GM23338 (cell line): ENCODE measurements around the gene KIF2A. TPM values are rescaled to one million over a fixed set of nuclear protein-coding genes. Genes with fewer than 3 reads are reported as not detected.

ENCODE experiments used
- ATAC-seq: fragments of 200-7000 bp; cut with Tn5 transposase; 3 replicates; pipeline ENCODE4 v1.9.1; 2020
- DNase-seq: peaks from one replicate; pipeline ENCODE4 v3.0.0-alpha.2; 2015; ENCODE audit warnings: low spot score
- H2AFZ ChIP-seq: fragments of 200-600 bp; sonication (generic); 2 replicates; pipeline ENCODE4 v1.8.0; 2016; ENCODE audit warnings: antibody characterized with exemption, mild to moderate bottlenecking, moderate library complexity
- H3F3A ChIP-seq: fragments of 200-600 bp; sonication (generic); replicated peaks from 2 replicates; pipeline ENCODE4 v1.8.0; 2017; ENCODE audit warnings: antibody characterized with exemption, mixed run types, low read depth
- H3K27ac ChIP-seq: fragments of 200-600 bp; sonication (generic); 2 replicates; pipeline ENCODE4 v1.6.1; 2016; ENCODE audit warnings: low read depth
- H3K27me3 ChIP-seq: fragments of 200-600 bp; sonication (generic); 2 replicates; pipeline ENCODE4 v1.8.0; 2016; ENCODE audit warnings: mild to moderate bottlenecking, mixed run types, moderate library complexity; ENCODE audit not compliant: insufficient read depth
- H3K36me3 ChIP-seq: fragments of 200-600 bp; sonication (generic); 2 replicates; pipeline ENCODE4 v1.8.0; 2016; ENCODE audit warnings: mild to moderate bottlenecking; ENCODE audit not compliant: insufficient read depth
- H3K4me1 ChIP-seq: fragments of 200-600 bp; sonication (generic); 2 replicates; pipeline ENCODE4 v1.8.0; 2016; ENCODE audit warnings: mild to moderate bottlenecking, moderate library complexity; ENCODE audit not compliant: insufficient read depth
- H3K4me2 ChIP-seq: fragments of 200-600 bp; sonication (generic); 2 replicates; pipeline ENCODE4 v1.7.1; 2017; ENCODE audit warnings: mixed run types
- H3K4me3 ChIP-seq: fragments of 200-600 bp; sonication (generic); 2 replicates; pipeline ENCODE4 v1.6.1; 2016; ENCODE audit warnings: mixed run types
- H3K79me2 ChIP-seq: fragments of 200-600 bp; sonication (generic); replicated peaks from 2 replicates; pipeline ENCODE4 v1.8.0; 2017; ENCODE audit warnings: mild to moderate bottlenecking; ENCODE audit not compliant: insufficient read depth
- H3K9me2 ChIP-seq: fragments of 200-600 bp; sonication (generic); 2 replicates; pipeline ENCODE4 v1.8.0; 2017; ENCODE audit not compliant: insufficient read depth
- H4K20me1 ChIP-seq: fragments of 200-600 bp; sonication (generic); replicated peaks from 2 replicates; pipeline ENCODE4 v1.8.0; 2017; ENCODE audit warnings: mild to moderate bottlenecking; ENCODE audit not compliant: insufficient read depth
- H3K27ac Mint-ChIP-seq: 2 replicates; pipeline ENCODE4 v1.8.0; 2020; ENCODE audit warnings: inconsistent platforms, mild to moderate bottlenecking, moderate library complexity, mixed read lengths
- H3K27me3 Mint-ChIP-seq: 3 replicates; pipeline ENCODE4 v1.8.0; 2022; ENCODE audit warnings: low read depth, mild to moderate bottlenecking, moderate library complexity, mixed read lengths, inconsistent platforms; ENCODE audit not compliant: insufficient read depth, poor library complexity
- H3K36me3 Mint-ChIP-seq: 3 replicates; pipeline ENCODE4 v1.8.0; 2021; ENCODE audit warnings: low read depth, mild to moderate bottlenecking, inconsistent platforms, moderate library complexity, mixed read lengths
- H3K4me1 Mint-ChIP-seq: 3 replicates; pipeline ENCODE4 v1.8.0; 2020; ENCODE audit warnings: mild to moderate bottlenecking, inconsistent platforms, mixed read lengths
- H3K4me3 Mint-ChIP-seq: 3 replicates; pipeline ENCODE4 v1.8.0; 2021; ENCODE audit warnings: moderate library complexity, mild to moderate bottlenecking, inconsistent platforms, mixed read lengths
- H3K9me3 Mint-ChIP-seq: 3 replicates; pipeline ENCODE4 v1.8.0; 2020; ENCODE audit warnings: moderate library complexity, mild to moderate bottlenecking, inconsistent platforms, mixed read lengths
- CREB1 ChIP-seq: fragments of 250-450 bp; sonication (Bioruptor Pico); IDR thresholded peaks from 2 replicates; pipeline ENCODE4 v1.5.0; 2020; ENCODE audit warnings: low read depth, mild to moderate bottlenecking, moderate library complexity
- EZH2 ChIP-seq: fragments of 200-600 bp; sonication (generic); IDR thresholded peaks from one replicate; pipeline ENCODE4 v1.8.0; 2017; ENCODE audit warnings: antibody characterized with exemption, mild to moderate bottlenecking, low read depth; ENCODE audit not compliant: unreplicated experiment
- EZH2phosphoT487 ChIP-seq: fragments of 200-600 bp; sonication (generic); IDR thresholded peaks from one replicate; pipeline ENCODE4 v1.8.1; 2018; ENCODE audit warnings: antibody characterized with exemption; ENCODE audit not compliant: unreplicated experiment
- JUNB ChIP-seq: IDR thresholded peaks from one replicate; pipeline ENCODE4 v1.6.1; 2016; ENCODE audit warnings: antibody characterized with exemption; ENCODE audit not compliant: unreplicated experiment
- NANOG ChIP-seq: IDR thresholded peaks from 2 replicates; pipeline ENCODE4 v1.6.1; 2016; ENCODE audit warnings: antibody characterized with exemption, borderline replicate concordance
- POLR2AphosphoS5 ChIP-seq: IDR thresholded peaks from 2 replicates; pipeline ENCODE4 v1.6.1; 2016; ENCODE audit warnings: antibody characterized with exemption, low read depth
- ZNF114 ChIP-seq: fragments of 250-450 bp; sonication (Bioruptor Pico); IDR thresholded peaks from 2 replicates; pipeline ENCODE4 v1.5.0; 2020; ENCODE audit warnings: mild to moderate bottlenecking, moderate library complexity
- ZNF331 ChIP-seq: fragments of 250-450 bp; sonication (Bioruptor Pico); IDR thresholded peaks from 2 replicates; pipeline ENCODE4 v1.5.0; 2020; ENCODE audit warnings: low read depth, mild to moderate bottlenecking, moderate library complexity
- polyA plus RNA-seq: library from polyadenylated mRNA; unstranded; fragments of >200 nt; fragmentation: Nextera tagmentation; extraction: Ambion mirVana; gene quantifications from 2 replicates; pipeline ENCODE4 v1.2.1, GENCODE V29; 2016
- total RNA-seq: library from RNA; depleted of rRNA; stranded (reverse); fragments of >200 nt; shearing (Covaris generic); gene quantifications from 2 replicates; pipeline ENCODE4 v1.2.3, GENCODE V29; 2014
- TF ChIP-seq, protein P1 (sequence below): IDR thresholded peaks from 2 replicates; pipeline ENCODE4 v1.6.1; 2016; ENCODE audit warnings: antibody characterized with exemption
- TF ChIP-seq, protein P2 (sequence below): fragments of 250-450 bp; sonication (Bioruptor Pico); IDR thresholded peaks from 2 replicates; pipeline ENCODE4 v1.5.0; 2020; ENCODE audit warnings: mild to moderate bottlenecking, moderate library complexity
- TF ChIP-seq, protein P3 (sequence below), 2 experiments: fragments of 200-600 bp in 1 of 2; sonication (generic) in 1 of 2; conservative IDR thresholded peaks; 2 replicates each; pipeline versions ENCODE4 v1.5.1 to v1.6.1; 2016 to 2017; ENCODE audit warnings: antibody characterized with exemption in 2 of 2, low read depth in 2 of 2, mild to moderate bottlenecking in 2 of 2, moderate library complexity in 1 of 2

The KIF2A gene
- total and polyA plus RNA-seq, 2 experiments from 2014 or later = 120 to 122 TPM

DNA sequence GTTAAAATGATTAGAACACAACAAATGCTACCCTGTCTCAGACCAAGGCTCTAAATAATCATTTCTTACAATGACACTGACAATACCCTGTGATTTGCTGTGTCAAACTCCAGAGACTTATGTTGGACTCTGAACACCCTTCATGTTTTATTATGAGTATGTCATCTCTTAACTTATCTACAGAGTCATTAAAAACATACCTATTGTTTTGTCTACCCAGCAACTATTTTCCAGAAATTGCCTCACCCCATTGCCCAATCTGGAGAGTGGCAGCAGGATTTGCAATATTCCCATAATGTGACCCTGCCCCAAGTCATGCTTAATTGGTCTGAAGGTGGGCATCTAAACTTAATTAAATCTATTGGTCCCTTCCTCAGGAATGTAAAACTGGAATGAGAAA, 23.0 kb upstream of the KIF2A start:
- Histone ChIP-seq H3K4me1 (no peaks in the 10 kb centered on the region), H3F3A (no peaks in the 10 kb centered on the region), H3K4me2 (no peak overlapping the region), H3K4me3 (no peak overlapping the region), H3K9me2 (peaks cover 9% of the 10 kb centered on the region; the same call in 1 of the 2 replicates), H2AFZ (no peak overlapping the region), H3K27ac (no peak overlapping the region), H3K79me2 (no peaks in the 10 kb centered on the region), H3K36me3 (no peaks in the 10 kb centered on the region), H4K20me1 (no peaks in the 10 kb centered on the region), H3K27me3 (no peaks in the 10 kb centered on the region)
- DNase-seq (no peak), ATAC-seq (no peak)
- Mint-ChIP-seq H3K27ac (no peak overlapping the region), H3K4me1 (no peaks in the 10 kb centered on the region), H3K9me3 (peaks cover 9% of the 10 kb centered on the region; the same call in 1 of the 3 replicates), H3K27me3 (no peaks in the 10 kb centered on the region), H3K36me3 (no peaks in the 10 kb centered on the region), H3K4me3 (no peak overlapping the region)
- TF ChIP-seq, protein P1, sequence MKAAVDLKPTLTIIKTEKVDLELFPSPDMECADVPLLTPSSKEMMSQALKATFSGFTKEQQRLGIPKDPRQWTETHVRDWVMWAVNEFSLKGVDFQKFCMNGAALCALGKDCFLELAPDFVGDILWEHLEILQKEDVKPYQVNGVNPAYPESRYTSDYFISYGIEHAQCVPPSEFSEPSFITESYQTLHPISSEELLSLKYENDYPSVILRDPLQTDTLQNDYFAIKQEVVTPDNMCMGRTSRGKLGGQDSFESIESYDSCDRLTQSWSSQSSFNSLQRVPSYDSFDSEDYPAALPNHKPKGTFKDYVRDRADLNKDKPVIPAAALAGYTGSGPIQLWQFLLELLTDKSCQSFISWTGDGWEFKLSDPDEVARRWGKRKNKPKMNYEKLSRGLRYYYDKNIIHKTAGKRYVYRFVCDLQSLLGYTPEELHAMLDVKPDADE = no peak
- TF ChIP-seq POLR2AphosphoS5 (no peak), EZH2 (no peak), EZH2phosphoT487 (no peak), JUNB (no peak), NANOG (no peak), ZNF114 (no peak)

DNA sequence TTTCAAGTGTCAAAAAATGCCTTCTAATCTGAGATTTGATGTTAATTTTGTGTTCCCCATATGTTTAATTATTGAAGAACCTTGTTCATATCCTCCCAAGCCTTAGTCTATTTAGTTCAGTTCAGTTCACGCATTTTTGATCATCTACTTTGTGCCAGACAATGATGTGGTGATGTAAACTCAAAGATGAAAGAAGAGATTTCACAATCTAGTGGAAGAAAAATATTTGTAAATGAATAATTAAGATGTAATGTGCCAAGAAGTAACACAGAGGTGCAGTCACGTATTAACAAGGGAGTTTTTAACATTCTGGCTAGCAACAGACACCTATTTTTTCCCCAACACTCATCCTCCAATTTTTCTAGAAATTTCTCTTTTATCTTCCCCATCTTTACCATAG, 22.1 kb upstream of the KIF2A start:
- no peak overlapping the region for H3K4me3 ChIP-seq
- Mint-ChIP-seq H3K4me3 (no peak overlapping the region), H3K27ac (no peak overlapping the region), H3K4me1 (no peaks in the 10 kb centered on the region), H3K27me3 (no peaks in the 10 kb centered on the region), H3K9me3 (peaks cover 9% of the 10 kb centered on the region; the same call in 1 of the 3 replicates), H3K36me3 (no peaks in the 10 kb centered on the region)
- no peaks in the 10 kb centered on the region for H3K79me2 ChIP-seq
- H3K4me2 ChIP-seq = no peak overlapping the region
- DNase-seq = no peak
- no peak overlapping the region for H3K27ac ChIP-seq
- H2AFZ ChIP-seq = no peak overlapping the region
- H3F3A ChIP-seq = no peaks in the 10 kb centered on the region
- ATAC-seq = no peak
- peaks cover 9% of the 10 kb centered on the region; the same call in 1 of the 2 replicates for H3K9me2 ChIP-seq
- H4K20me1 ChIP-seq = no peaks in the 10 kb centered on the region
- no peaks in the 10 kb centered on the region for H3K27me3 ChIP-seq
- H3K36me3 ChIP-seq = no peaks in the 10 kb centered on the region
- H3K4me1 ChIP-seq = no peaks in the 10 kb centered on the region
- TF ChIP-seq ZNF331 (CRISPR knock-in tag) (no peak), NANOG (no peak), EZH2 (no peak), POLR2AphosphoS5 (no peak), CREB1 (CRISPR knock-in tag) (no peak)
- TF ChIP-seq, protein P1 = no peak
- TF ChIP-seq, protein P2, sequence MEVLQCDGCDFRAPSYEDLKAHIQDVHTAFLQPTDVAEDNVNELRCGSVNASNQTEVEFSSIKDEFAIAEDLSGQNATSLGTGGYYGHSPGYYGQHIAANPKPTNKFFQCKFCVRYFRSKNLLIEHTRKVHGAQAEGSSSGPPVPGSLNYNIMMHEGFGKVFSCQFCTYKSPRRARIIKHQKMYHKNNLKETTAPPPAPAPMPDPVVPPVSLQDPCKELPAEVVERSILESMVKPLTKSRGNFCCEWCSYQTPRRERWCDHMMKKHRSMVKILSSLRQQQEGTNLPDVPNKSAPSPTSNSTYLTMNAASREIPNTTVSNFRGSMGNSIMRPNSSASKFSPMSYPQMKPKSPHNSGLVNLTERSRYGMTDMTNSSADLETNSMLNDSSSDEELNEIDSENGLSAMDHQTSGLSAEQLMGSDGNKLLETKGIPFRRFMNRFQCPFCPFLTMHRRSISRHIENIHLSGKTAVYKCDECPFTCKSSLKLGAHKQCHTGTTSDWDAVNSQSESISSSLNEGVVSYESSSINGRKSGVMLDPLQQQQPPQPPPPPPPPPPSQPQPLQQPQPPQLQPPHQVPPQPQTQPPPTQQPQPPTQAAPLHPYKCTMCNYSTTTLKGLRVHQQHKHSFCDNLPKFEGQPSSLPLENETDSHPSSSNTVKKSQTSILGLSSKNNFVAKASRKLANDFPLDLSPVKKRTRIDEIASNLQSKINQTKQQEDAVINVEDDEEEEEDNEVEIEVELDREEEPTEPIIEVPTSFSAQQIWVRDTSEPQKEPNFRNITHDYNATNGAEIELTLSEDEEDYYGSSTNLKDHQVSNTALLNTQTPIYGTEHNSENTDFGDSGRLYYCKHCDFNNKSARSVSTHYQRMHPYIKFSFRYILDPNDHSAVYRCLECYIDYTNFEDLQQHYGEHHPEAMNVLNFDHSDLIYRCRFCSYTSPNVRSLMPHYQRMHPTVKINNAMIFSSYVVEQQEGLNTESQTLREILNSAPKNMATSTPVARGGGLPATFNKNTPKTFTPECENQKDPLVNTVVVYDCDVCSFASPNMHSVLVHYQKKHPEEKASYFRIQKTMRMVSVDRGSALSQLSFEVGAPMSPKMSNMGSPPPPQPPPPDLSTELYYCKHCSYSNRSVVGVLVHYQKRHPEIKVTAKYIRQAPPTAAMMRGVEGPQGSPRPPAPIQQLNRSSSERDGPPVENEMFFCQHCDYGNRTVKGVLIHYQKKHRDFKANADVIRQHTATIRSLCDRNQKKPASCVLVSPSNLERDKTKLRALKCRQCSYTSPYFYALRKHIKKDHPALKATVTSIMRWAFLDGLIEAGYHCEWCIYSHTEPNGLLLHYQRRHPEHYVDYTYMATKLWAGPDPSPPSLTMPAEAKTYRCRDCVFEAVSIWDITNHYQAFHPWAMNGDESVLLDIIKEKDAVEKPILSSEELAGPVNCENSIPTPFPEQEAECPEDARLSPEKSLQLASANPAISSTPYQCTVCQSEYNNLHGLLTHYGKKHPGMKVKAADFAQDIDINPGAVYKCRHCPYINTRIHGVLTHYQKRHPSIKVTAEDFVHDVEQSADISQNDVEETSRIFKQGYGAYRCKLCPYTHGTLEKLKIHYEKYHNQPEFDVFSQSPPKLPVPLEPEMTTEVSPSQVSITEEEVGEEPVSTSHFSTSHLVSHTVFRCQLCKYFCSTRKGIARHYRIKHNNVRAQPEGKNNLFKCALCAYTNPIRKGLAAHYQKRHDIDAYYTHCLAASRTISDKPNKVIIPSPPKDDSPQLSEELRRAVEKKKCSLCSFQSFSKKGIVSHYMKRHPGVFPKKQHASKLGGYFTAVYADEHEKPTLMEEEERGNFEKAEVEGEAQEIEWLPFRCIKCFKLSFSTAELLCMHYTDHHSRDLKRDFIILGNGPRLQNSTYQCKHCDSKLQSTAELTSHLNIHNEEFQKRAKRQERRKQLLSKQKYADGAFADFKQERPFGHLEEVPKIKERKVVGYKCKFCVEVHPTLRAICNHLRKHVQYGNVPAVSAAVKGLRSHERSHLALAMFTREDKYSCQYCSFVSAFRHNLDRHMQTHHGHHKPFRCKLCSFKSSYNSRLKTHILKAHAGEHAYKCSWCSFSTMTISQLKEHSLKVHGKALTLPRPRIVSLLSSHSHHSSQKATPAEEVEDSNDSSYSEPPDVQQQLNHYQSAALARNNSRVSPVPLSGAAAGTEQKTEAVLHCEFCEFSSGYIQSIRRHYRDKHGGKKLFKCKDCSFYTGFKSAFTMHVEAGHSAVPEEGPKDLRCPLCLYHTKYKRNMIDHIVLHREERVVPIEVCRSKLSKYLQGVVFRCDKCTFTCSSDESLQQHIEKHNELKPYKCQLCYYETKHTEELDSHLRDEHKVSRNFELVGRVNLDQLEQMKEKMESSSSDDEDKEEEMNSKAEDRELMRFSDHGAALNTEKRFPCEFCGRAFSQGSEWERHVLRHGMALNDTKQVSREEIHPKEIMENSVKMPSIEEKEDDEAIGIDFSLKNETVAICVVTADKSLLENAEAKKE (CRISPR knock-in tag) = no peak
- TF ChIP-seq, protein P3, sequence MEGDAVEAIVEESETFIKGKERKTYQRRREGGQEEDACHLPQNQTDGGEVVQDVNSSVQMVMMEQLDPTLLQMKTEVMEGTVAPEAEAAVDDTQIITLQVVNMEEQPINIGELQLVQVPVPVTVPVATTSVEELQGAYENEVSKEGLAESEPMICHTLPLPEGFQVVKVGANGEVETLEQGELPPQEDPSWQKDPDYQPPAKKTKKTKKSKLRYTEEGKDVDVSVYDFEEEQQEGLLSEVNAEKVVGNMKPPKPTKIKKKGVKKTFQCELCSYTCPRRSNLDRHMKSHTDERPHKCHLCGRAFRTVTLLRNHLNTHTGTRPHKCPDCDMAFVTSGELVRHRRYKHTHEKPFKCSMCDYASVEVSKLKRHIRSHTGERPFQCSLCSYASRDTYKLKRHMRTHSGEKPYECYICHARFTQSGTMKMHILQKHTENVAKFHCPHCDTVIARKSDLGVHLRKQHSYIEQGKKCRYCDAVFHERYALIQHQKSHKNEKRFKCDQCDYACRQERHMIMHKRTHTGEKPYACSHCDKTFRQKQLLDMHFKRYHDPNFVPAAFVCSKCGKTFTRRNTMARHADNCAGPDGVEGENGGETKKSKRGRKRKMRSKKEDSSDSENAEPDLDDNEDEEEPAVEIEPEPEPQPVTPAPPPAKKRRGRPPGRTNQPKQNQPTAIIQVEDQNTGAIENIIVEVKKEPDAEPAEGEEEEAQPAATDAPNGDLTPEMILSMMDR (conservative IDR thresholded peaks at IDR 0.05; ENCODE audit: low read depth in 2 of 2) = no peak
